Upper lobe of right lung (tissue), 1 donor: ENCODE results near the gene LY9. TPM values are rescaled to one million over a fixed set of nuclear protein-coding genes. Genes with fewer than 3 reads are reported as not detected.

Experiments used
- ATAC-seq: fragments of 200-7000 bp; cut with Tn5 transposase; one replicate; pipeline ENCODE4 v1.9.1; 2020; ENCODE audit warnings: mild to moderate bottlenecking, moderate library complexity
- DNase-seq: peaks from one replicate; pipeline ENCODE4 v3.0.0-alpha.2; 2020
- H3K27ac ChIP-seq: fragments of 200-600 bp; one replicate; pipeline ENCODE4 v1.8.0; 2022
- H3K27me3 ChIP-seq: fragments of 200-600 bp; one replicate; pipeline ENCODE4 v1.8.0; 2022; ENCODE audit warnings: mild to moderate bottlenecking
- H3K36me3 ChIP-seq: fragments of 200-600 bp; one replicate; pipeline ENCODE4 v1.8.0; 2022
- H3K4me1 ChIP-seq: fragments of 200-600 bp; one replicate; pipeline ENCODE4 v1.8.0; 2022
- H3K4me3 ChIP-seq: fragments of 200-600 bp; one replicate; pipeline ENCODE4 v1.8.0; 2022; ENCODE audit warnings: mild to moderate bottlenecking
- H3K9me3 ChIP-seq: fragments of 200-600 bp; one replicate; pipeline ENCODE4 v1.8.0; 2022
- CTCF ChIP-seq: fragments of 200-600 bp; IDR thresholded peaks from one replicate; pipeline ENCODE4 v1.8.0; 2022; ENCODE audit warnings: antibody characterized with exemption
- intact Hi-C: fragments of 100-400 bp; cut with DNase I; formaldehyde crosslinking; loops from one replicate; pipeline ENCODE4 v1.11.0; 2022
- total RNA-seq: library from RNA; stranded (reverse); fragmentation: NEBNext Ultra II Directional; extraction: Animal tissue kit (Norgen Biotek cat#: 25700); gene quantifications from one replicate; pipeline ENCODE4 v1.2.1, GENCODE V29; 2021
- donor health status: DM: no; HTN: yes; CAD: no; lungs with severe emphysema.

The LY9 gene
- total RNA-seq, 1 donor from 2014 or later, result 3.3 TPM

- DNase-seq (no peak), ATAC-seq (peak; percentile 72)
- Histone ChIP-seq H3K4me3 (no peak overlapping the region), H3K36me3 (no peaks in the 10 kb centered on the region), H3K27me3 (no peaks in the 10 kb centered on the region), H3K4me1 (peaks cover 22% of the 10 kb centered on the region), H3K27ac (no peak overlapping the region), H3K9me3 (no peaks in the 10 kb centered on the region)
- intact Hi-C loops, result loop anchor here (10.0 kb wide), 1 partner anchor 117 kb away; the partner anchor contains the start of gene ITLN2
- peak; percentile 24 for TF ChIP-seq CTCF
Measured at GRCh38 chr1:160837558-160838205, 41.7 kb downstream of the LY9 start.

- no peak overlapping the region for H3K27ac ChIP-seq
- no peak overlapping the region for H3K4me3 ChIP-seq
- no peak for TF ChIP-seq CTCF
- DNase-seq (no peak), ATAC-seq (no peak)
- no peaks in the 10 kb centered on the region for H3K36me3 ChIP-seq
- no peaks in the 10 kb centered on the region for H3K27me3 ChIP-seq
- intact Hi-C loops, result loop anchor here (10.0 kb wide), 1 partner anchor 116 kb away; the partner anchor contains the start of gene ITLN2
- H3K9me3 ChIP-seq, result no peaks in the 10 kb centered on the region
- H3K4me1 ChIP-seq, result peaks cover 22% of the 10 kb centered on the region
Measured at GRCh38 chr1:160838888-160839287, 42.9 kb downstream of the LY9 start.

GRCh38 chr1:160839746-160840145 is 43.8 kb downstream of the LY9 start:
- Histone ChIP-seq H3K9me3 (no peaks in the 10 kb centered on the region), H3K4me1 (peaks cover 22% of the 10 kb centered on the region), H3K27me3 (no peaks in the 10 kb centered on the region), H3K27ac (no peak overlapping the region), H3K36me3 (no peaks in the 10 kb centered on the region), H3K4me3 (no peak overlapping the region)
- no peak for TF ChIP-seq CTCF
- DNase-seq (no peak), ATAC-seq (no peak)
- intact Hi-C loops, result loop anchor here (10.0 kb wide), 1 partner anchor 115 kb away; the partner anchor contains the start of gene ITLN2

- intact Hi-C loops, result no loop called here
- DNase-seq (no peak), ATAC-seq (no peak)
- no peaks in the 10 kb centered on the region for H3K36me3 ChIP-seq
- no peak overlapping the region for H3K4me3 ChIP-seq
- H3K9me3 ChIP-seq, result no peaks in the 10 kb centered on the region
- H3K27ac ChIP-seq, result no peak overlapping the region
- H3K4me1 ChIP-seq, result peaks cover 22% of the 10 kb centered on the region
- no peaks in the 10 kb centered on the region for H3K27me3 ChIP-seq
- no peak for TF ChIP-seq CTCF
Measured at GRCh38 chr1:160841079-160841478, 45.1 kb downstream of the LY9 start.

GRCh38 chr1:160844447-160845232 is 48.7 kb downstream of the LY9 start:
- intact Hi-C loops, result no loop called here
- no peak overlapping the region for H3K4me3 ChIP-seq
- TF ChIP-seq CTCF, result no peak

More at GRCh38 chr1:160844447-160845232, 48.7 kb downstream of the LY9 start:
- ATAC-seq (no peak), DNase-seq (no peak)
- no peaks in the 10 kb centered on the region for H3K9me3 ChIP-seq
- H3K4me1 ChIP-seq, result no peaks in the 10 kb centered on the region
- H3K27me3 ChIP-seq, result no peaks in the 10 kb centered on the region
- H3K36me3 ChIP-seq, result no peaks in the 10 kb centered on the region
- H3K27ac ChIP-seq, result no peak overlapping the region
